GM18499 (cell line): ENCODE measurements around the gene EIF4G1.

Experiments used
- ATAC-seq: cut with Tn5 transposase; IDR thresholded peaks from one replicate; pipeline ENCODE4 v1.9.1; 2021; ENCODE audit warnings: moderate number of reproducible peaks; ENCODE audit not compliant: insufficient read depth, unreplicated experiment

The EIF4G1 gene

DNA sequence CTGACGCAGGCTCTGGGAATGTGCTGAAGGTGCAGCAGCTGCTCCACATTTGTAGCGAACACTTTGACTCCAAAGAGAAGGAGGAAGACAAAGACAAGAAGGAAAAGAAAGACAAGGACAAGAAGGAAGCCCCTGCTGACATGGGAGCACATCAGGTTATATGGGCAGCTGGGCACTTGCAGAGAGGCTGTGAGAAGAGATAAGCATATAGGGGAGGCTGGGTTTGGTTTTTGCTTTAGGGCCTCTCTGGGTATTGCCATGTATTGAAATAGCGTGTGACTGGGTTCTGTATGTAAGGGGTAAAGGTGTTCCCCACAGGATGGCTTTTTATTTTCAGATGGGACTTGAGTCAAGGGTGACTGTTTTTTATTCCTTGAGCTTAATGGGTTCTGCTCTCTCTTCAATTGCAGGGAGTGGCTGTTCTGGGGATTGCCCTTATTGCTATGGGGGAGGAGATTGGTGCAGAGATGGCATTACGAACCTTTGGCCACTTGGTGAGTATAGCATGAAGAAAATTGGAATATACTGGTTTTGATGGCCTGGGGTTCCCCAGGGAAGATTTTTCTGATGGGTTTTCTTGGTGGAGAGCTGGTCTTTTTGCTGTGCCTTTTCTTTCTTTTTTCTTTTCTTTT lies 7.9 kb upstream of the EIF4G1 start:
- no peak for ATAC-seq

DNA sequence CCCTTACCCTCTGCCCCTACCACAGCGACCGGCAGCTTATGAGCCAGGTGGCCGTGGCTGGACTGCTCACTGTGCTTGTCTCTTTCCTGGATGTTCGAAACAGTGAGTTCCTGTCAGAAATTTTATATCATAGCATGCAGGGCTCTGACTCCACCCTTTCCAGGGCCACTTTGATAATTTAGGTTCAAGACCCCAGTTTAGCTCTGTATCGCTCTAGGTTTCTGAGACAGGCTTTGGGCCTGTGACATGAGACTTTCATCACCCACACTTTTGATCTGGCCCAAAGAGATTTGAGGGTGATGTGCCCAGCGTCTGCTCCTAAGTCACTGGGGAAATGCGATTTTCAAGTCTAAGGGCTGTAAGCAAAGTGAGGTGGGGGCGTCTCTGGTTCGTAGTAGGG lies 6.5 kb upstream of the EIF4G1 start:
- ATAC-seq, result no peak

DNA sequence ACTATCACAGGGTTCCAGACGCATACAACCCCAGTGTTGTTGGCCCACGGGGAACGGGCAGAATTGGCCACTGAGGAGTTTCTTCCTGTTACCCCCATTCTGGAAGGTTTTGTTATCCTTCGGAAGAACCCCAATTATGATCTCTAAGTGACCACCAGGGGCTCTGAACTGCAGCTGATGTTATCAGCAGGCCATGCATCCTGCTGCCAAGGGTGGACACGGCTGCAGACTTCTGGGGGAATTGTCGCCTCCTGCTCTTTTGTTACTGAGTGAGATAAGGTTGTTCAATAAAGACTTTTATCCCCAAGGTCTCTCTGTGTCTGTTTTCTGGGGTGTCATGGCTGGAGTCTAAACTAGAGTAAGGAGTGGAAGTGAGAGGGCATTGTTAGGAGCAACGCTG lies 5.7 kb upstream of the EIF4G1 start:
- ATAC-seq, result no peak

DNA sequence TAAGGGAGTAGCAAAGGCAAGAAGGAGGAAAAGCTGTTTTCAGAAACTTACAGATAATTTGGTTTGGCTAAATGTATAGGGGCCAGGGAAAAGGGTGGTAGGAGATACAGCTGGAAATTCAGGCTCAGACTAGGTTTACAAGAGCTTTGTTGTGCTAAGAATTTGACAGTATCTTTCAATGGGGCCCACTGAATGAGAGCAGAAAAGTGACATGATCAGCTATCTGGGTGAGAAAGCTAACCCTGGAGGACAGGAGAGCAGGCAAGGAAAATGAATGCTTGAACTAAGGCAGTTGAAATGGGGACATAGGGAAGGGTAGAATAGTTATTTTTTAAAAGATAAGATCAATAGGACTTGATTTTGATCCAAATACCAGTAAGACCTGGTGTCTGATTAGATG lies 2.8 kb upstream of the EIF4G1 start:
- ATAC-seq, result no peak

GRCh38 chr3:184314700-184315542 lies 515 bp downstream of the EIF4G1 start:
- ATAC-seq, result peak; percentile 24

DNA sequence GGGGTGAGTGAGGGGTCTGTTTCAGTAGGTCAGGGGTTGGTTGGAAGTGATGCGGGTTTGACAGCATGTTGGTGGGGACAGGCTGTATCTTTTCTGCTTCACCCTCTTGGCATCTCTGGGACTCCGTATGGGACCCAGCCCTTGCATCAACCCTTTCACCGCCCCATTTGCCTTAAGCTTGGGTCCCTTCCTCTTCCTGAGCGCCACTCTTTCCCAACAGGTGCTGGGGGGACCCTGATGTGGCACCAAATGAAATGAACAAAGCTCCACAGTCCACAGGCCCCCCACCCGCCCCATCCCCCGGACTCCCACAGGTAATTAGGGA lies 1.1 kb downstream of the EIF4G1 start:
- no peak for ATAC-seq

- ATAC-seq, result no peak
Measured at GRCh38 chr3:184315871-184316661, 1.7 kb downstream of the EIF4G1 start.

- ATAC-seq, result no peak
Measured at GRCh38 chr3:184316792-184317191, 2.4 kb downstream of the EIF4G1 start.

DNA sequence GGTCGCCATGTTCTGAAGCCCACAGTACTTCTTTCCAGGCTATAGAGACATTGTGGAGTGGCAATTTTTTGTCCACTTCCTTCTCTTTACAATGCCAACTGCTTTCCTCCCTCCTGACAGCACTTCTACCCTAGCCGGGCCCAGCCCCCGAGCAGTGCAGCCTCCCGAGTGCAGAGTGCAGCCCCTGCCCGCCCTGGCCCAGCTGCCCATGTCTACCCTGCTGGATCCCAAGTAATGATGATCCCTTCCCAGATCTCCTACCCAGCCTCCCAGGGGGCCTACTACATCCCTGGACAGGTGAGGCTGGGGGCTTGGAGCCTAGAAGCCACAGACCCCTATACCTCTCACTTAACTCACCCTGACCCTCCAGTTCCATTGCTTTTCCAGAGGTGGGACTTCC lies 2.8 kb downstream of the EIF4G1 start:
- no peak for ATAC-seq

DNA sequence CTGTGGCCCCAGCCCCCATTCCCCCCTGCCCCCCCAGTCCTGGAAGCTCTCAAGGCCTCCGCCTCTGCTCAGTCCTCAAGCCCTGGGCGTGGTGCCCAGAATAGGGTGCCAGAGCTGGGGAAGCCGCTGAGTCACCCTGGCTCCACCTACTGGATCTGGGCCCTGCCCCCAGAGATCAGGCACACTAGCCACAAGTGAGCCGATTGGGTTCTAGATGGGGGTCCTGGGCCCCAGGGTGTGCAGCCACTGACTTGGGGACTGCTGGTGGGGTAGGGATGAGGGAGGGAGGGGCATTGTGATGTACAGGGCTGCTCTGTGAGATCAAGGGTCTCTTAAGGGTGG lies 5.7 kb downstream of the EIF4G1 start:
- no peak for ATAC-seq

DNA sequence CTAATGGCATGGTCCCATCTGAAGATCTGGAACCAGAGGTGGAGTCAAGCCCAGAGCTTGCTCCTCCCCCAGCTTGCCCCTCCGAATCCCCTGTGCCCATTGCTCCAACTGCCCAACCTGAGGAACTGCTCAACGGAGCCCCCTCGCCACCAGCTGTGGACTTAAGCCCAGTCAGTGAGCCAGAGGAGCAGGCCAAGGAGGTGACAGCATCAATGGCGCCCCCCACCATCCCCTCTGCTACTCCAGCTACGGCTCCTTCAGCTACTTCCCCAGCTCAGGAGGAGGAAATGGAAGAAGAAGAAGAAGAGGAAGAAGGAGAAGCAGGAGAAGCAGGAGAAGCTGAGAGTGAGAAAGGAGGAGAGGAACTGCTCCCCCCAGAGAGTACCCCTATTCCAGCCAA lies 7.3 kb downstream of the EIF4G1 start:
- ATAC-seq, result no peak

- no peak for ATAC-seq
Measured at GRCh38 chr3:184322731-184323487, 8.5 kb downstream of the EIF4G1 start.

DNA sequence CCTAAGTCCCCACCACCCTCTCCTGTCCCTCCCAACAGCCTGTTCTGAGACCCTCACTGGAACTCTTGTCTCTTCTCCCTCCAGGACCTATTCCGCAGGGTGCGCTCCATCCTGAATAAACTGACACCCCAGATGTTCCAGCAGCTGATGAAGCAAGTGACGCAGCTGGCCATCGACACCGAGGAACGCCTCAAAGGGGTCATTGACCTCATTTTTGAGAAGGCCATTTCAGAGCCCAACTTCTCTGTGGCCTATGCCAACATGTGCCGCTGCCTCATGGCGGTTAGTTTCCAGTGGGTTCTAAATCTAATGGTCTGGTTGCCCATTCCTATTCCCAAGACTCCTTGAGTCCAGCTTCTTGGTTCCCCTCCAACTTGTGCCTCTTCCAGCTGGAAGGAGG lies 9.3 kb downstream of the EIF4G1 start:
- ATAC-seq, result no peak

DNA sequence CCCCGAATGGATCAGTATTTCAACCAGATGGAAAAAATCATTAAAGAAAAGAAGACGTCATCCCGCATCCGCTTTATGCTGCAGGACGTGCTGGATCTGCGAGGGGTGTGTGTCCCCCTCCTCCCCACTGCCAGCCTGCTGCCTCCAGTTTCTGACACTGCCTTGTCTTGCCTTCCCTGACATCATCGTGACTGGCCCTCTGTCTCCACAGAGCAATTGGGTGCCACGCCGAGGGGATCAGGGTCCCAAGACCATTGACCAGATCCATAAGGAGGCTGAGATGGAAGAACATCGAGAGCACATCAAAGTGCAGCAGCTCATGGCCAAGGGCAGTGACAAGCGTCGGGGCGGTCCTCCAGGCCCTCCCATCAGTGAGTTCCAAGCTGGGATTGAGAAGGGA lies 10.9 kb downstream of the EIF4G1 start:
- ATAC-seq, result no peak

GRCh38 chr3:184325715-184326369 lies 11.4 kb downstream of the EIF4G1 start:
- no peak for ATAC-seq

DNA sequence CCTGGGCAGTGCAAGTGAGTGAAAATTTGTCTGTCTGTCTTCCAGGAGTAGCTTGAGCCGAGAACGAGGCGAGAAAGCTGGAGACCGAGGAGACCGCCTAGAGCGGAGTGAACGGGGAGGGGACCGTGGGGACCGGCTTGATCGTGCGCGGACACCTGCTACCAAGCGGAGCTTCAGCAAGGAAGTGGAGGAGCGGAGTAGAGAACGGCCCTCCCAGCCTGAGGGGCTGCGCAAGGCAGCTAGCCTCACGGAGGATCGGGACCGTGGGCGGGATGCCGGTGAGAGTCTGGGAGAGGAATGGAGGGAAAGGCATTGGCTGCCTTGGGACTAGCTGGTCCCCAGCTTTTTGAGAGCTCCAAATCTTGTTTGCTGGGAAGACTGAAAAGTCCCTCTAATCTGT lies 12.8 kb downstream of the EIF4G1 start:
- no peak for ATAC-seq

- ATAC-seq, result no peak
Measured at GRCh38 chr3:184328516-184328915, 14.1 kb downstream of the EIF4G1 start.

- no peak for ATAC-seq
Measured at GRCh38 chr3:184332370-184333090, 18.1 kb downstream of the EIF4G1 start.

DNA sequence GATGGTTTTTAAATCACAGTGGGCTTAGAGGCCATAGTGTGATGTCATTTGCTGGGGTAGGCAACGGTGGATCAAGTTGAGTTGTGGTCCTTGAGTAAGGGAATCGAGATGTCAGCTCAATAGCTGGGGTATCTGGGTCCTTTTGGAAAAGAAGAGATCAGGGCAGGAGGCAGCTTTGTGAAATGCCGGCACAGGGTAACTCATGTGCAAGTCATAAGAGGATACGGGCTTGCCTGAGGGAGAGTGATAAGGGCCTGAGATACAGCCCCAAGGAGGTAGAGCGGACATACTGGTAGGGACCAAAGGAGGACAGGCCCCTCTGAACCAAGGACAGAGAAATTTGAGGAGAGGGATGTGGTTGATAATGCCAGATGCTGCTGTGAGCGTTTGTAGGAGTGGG lies 18.8 kb downstream of the EIF4G1 start:
- no peak for ATAC-seq

GRCh38 chr3:184333700-184334099 lies 19.3 kb downstream of the EIF4G1 start:
- ATAC-seq, result no peak
